ENCODE results near the gene MIS12. TPM values are rescaled to one million over a fixed set of nuclear protein-coding genes. Genes with fewer than 3 reads are reported as not detected.
A peak's percentile ranks its signal among the peaks of the same experiment; 100 is the strongest.

The MIS12 gene
- total RNA-seq, 2 donors from 2014 or later = 40.7 to 40.9 TPM

GRCh38 chr17:5509482-5509881 lies 23.1 kb downstream of the MIS12 start:
- Mint-ChIP-seq H3K27me3 (no peaks in the 10 kb centered on the region), H3K9me3 (peaks cover 5% of the 10 kb centered on the region), H3K36me3 (peaks cover 7% of the 10 kb centered on the region), H3K4me1 (ENCODE audit: low read depth in 2 of 2) (peaks cover 25 to 27% of the 10 kb centered on the region in 2 donors), H3K4me3 (no peak overlapping the region), H3K27ac (no peak overlapping the region)
- ATAC-seq (no peak), DNase-seq (ENCODE audit: low spot score) (no peak)

- Mint-ChIP-seq H3K36me3 (peaks cover 7% of the 10 kb centered on the region), H3K27me3 (no peaks in the 10 kb centered on the region), H3K4me1 (ENCODE audit: low read depth in 2 of 2) (peaks cover 27 to 30% of the 10 kb centered on the region in 2 donors), H3K4me3 (no peak overlapping the region), H3K9me3 (peaks cover 5% of the 10 kb centered on the region), H3K27ac (no peak overlapping the region)
- DNase-seq (ENCODE audit: low spot score) = no peak
- no peak for ATAC-seq
Measured at GRCh38 chr17:5510771-5511170, 24.4 kb downstream of the MIS12 start.

- no peaks in the 10 kb centered on the region for H3K27me3 Mint-ChIP-seq
- peaks cover 5% of the 10 kb centered on the region for H3K9me3 Mint-ChIP-seq
- peaks cover 27 to 30% of the 10 kb centered on the region in 2 donors for H3K4me1 Mint-ChIP-seq (ENCODE audit: low read depth in 2 of 2)
- DNase-seq (ENCODE audit: low spot score) (no peak), ATAC-seq (peak; percentile 35 to 66)
- H3K4me3 Mint-ChIP-seq = peak overlapping the region; percentile 33
- peaks cover 7% of the 10 kb centered on the region for H3K36me3 Mint-ChIP-seq
- peak overlapping the region; percentile 7 to 28 for H3K27ac Mint-ChIP-seq
Measured at GRCh38 chr17:5511401-5512225, 25.2 kb downstream of the MIS12 start.

- Mint-ChIP-seq H3K9me3 (peaks cover 5% of the 10 kb centered on the region), H3K4me1 (ENCODE audit: low read depth in 2 of 2) (peaks cover 27 to 34% of the 10 kb centered on the region in 2 donors), H3K4me3 (peak overlapping the region; percentile 37), H3K27me3 (no peaks in the 10 kb centered on the region), H3K27ac (peak overlapping the region in 1 of 2 donors; percentile 58), H3K36me3 (peaks cover 7% of the 10 kb centered on the region)
- ATAC-seq (peak; percentile 80 to 88), DNase-seq (ENCODE audit: low spot score) (no peak)
Measured at GRCh38 chr17:5513628-5514027, 27.3 kb downstream of the MIS12 start.

- DNase-seq (ENCODE audit: low spot score) (no peak), ATAC-seq (no peak)
- peak overlapping the region; percentile 8 for H3K4me3 Mint-ChIP-seq
- H3K27me3 Mint-ChIP-seq = no peaks in the 10 kb centered on the region
- no peak overlapping the region for H3K27ac Mint-ChIP-seq
- peaks cover 7% of the 10 kb centered on the region for H3K36me3 Mint-ChIP-seq
- peaks cover 27 to 34% of the 10 kb centered on the region in 2 donors for H3K4me1 Mint-ChIP-seq (ENCODE audit: low read depth in 2 of 2)
- peaks cover 5% of the 10 kb centered on the region for H3K9me3 Mint-ChIP-seq
Measured at GRCh38 chr17:5514976-5515375, 28.6 kb downstream of the MIS12 start.

- no peaks in the 10 kb centered on the region for H3K27me3 Mint-ChIP-seq
- peaks cover 14% of the 10 kb centered on the region for H3K36me3 Mint-ChIP-seq
- H3K4me1 Mint-ChIP-seq (ENCODE audit: low read depth in 2 of 2) = peaks cover 27 to 31% of the 10 kb centered on the region in 2 donors
- no peak overlapping the region for H3K4me3 Mint-ChIP-seq
- H3K27ac Mint-ChIP-seq = no peak overlapping the region
- no peak for ATAC-seq
- H3K9me3 Mint-ChIP-seq = peaks cover 5% of the 10 kb centered on the region
- DNase-seq (ENCODE audit: low spot score) = no peak
Measured at GRCh38 chr17:5516060-5516792, 29.9 kb downstream of the MIS12 start.

- H3K9me3 Mint-ChIP-seq = no peaks in the 10 kb centered on the region
- peaks cover 7% of the 10 kb centered on the region for H3K36me3 Mint-ChIP-seq
- ATAC-seq (no peak), DNase-seq (ENCODE audit: low spot score) (no peak)
- H3K27me3 Mint-ChIP-seq = no peaks in the 10 kb centered on the region
- no peak overlapping the region for H3K4me3 Mint-ChIP-seq
- peak overlapping the region in 1 of 2 donors; percentile 42 for H3K27ac Mint-ChIP-seq
- peaks cover 0 to 9% of the 10 kb centered on the region in 2 donors for H3K4me1 Mint-ChIP-seq (ENCODE audit: low read depth in 2 of 2)
Measured at GRCh38 chr17:5522476-5522875, 36.1 kb downstream of the MIS12 start.

GRCh38 chr17:5523249-5523648 lies 36.9 kb downstream of the MIS12 start:
- H3K27me3 Mint-ChIP-seq = no peaks in the 10 kb centered on the region
- H3K27ac Mint-ChIP-seq = no peak overlapping the region
- ATAC-seq (no peak), DNase-seq (ENCODE audit: low spot score) (no peak)
- H3K4me3 Mint-ChIP-seq = no peak overlapping the region
- H3K4me1 Mint-ChIP-seq (ENCODE audit: low read depth in 2 of 2) = peaks cover 0 to 6% of the 10 kb centered on the region in 2 donors
- no peaks in the 10 kb centered on the region for H3K9me3 Mint-ChIP-seq
- H3K36me3 Mint-ChIP-seq = peaks cover 7% of the 10 kb centered on the region

- H3K36me3 Mint-ChIP-seq = peaks cover 12% of the 10 kb centered on the region
- H3K9me3 Mint-ChIP-seq = no peaks in the 10 kb centered on the region
- no peak for DNase-seq (ENCODE audit: low spot score)
Measured at GRCh38 chr17:5526821-5527598, 40.6 kb downstream of the MIS12 start.

GRCh38 chr17:5527601-5528250 lies 41.4 kb downstream of the MIS12 start:
- H3K4me1 Mint-ChIP-seq (ENCODE audit: low read depth in 2 of 2) = peaks cover 0 to 4% of the 10 kb centered on the region in 2 donors
- H3K36me3 Mint-ChIP-seq = peaks cover 17% of the 10 kb centered on the region
- H3K4me3 Mint-ChIP-seq = no peak overlapping the region
- H3K27me3 Mint-ChIP-seq = no peaks in the 10 kb centered on the region
- DNase-seq (ENCODE audit: low spot score) (no peak), ATAC-seq (no peak)
- H3K27ac Mint-ChIP-seq = no peak overlapping the region
- H3K9me3 Mint-ChIP-seq = no peaks in the 10 kb centered on the region

More at GRCh38 chr17:5526821-5527598, 40.6 kb downstream of the MIS12 start:
- H3K4me3 Mint-ChIP-seq = no peak overlapping the region
- no peak overlapping the region for H3K27ac Mint-ChIP-seq
- no peaks in the 10 kb centered on the region for H3K27me3 Mint-ChIP-seq
- H3K4me1 Mint-ChIP-seq (ENCODE audit: low read depth in 2 of 2) = peaks cover 0 to 5% of the 10 kb centered on the region in 2 donors
- ATAC-seq = peak; percentile 68 to 79

- DNase-seq (ENCODE audit: low spot score) = no peak
- peaks cover 17% of the 10 kb centered on the region for H3K36me3 Mint-ChIP-seq
- peak overlapping the region in 1 of 2 donors; percentile 23 for H3K27ac Mint-ChIP-seq
- no peak overlapping the region for H3K4me3 Mint-ChIP-seq
- no peak for ATAC-seq
- no peaks in the 10 kb centered on the region for H3K27me3 Mint-ChIP-seq
- peaks cover 0 to 2% of the 10 kb centered on the region in 2 donors for H3K4me1 Mint-ChIP-seq (ENCODE audit: low read depth in 2 of 2)
- no peaks in the 10 kb centered on the region for H3K9me3 Mint-ChIP-seq
Measured at GRCh38 chr17:5530265-5531084, 44.1 kb downstream of the MIS12 start.

- ATAC-seq = no peak
- H3K9me3 Mint-ChIP-seq = no peaks in the 10 kb centered on the region
- no peak overlapping the region for H3K4me3 Mint-ChIP-seq
- no peak for DNase-seq (ENCODE audit: low spot score)
- H3K4me1 Mint-ChIP-seq (ENCODE audit: low read depth in 2 of 2) = peaks cover 0 to 2% of the 10 kb centered on the region in 2 donors
- H3K36me3 Mint-ChIP-seq = peaks cover 17% of the 10 kb centered on the region
- H3K27ac Mint-ChIP-seq = no peak overlapping the region
- no peaks in the 10 kb centered on the region for H3K27me3 Mint-ChIP-seq
Measured at GRCh38 chr17:5531085-5531418, 44.7 kb downstream of the MIS12 start.

Measured in natural killer cell treated with Interleukin-12 subunit alpha and Interleukin-12 subunit beta and Interleukin-15 and Interleukin-18, amount 100 ng/mL, for 72 hours (primary cell).